Naive B cell (primary cell): Measurements from ENCODE around the gene FLT1. TPM values are rescaled to one million over a fixed set of nuclear protein-coding genes. Genes with fewer than 3 reads are reported as not detected.

Source experiments
- ATAC-seq, 2 donors: fragments of 150-1000 bp; cut with Tn5 transposase; 2 replicates each; pipeline ENCODE4 v1.10.0; 2021; ENCODE audit warnings: low read depth in 2 of 2, mild to moderate bottlenecking in 2 of 2, moderate library complexity in 2 of 2
- DNase-seq: peaks from one replicate; pipeline ENCODE4 v3.0.0; 2022
- H3K27ac Mint-ChIP-seq, 6 donors: one replicate each; pipeline ENCODE4 v1.8.0; 2020 to 2022; ENCODE audit warnings: mild to moderate bottlenecking in 6 of 6, mixed read lengths in 6 of 6, moderate library complexity in 5 of 6, inconsistent platforms in 2 of 6
- H3K27me3 Mint-ChIP-seq, 3 donors: one replicate each; pipeline ENCODE4 v1.8.0; 2021 to 2022; ENCODE audit warnings: mixed read lengths in 3 of 3, mild to moderate bottlenecking in 1 of 3
- H3K36me3 Mint-ChIP-seq, 2 donors: one replicate each; pipeline ENCODE4 v1.8.0; 2020 to 2022; ENCODE audit warnings: mixed read lengths in 2 of 2, inconsistent platforms in 1 of 2, mild to moderate bottlenecking in 1 of 2
- H3K4me1 Mint-ChIP-seq, 3 donors: one replicate each; pipeline ENCODE4 v1.8.0; 2020 to 2022; ENCODE audit warnings: mixed read lengths in 3 of 3, inconsistent platforms in 1 of 3, mild to moderate bottlenecking in 1 of 3, moderate library complexity in 1 of 3
- H3K4me3 Mint-ChIP-seq, 8 donors: one replicate each; pipeline ENCODE4 v1.8.0; 2020 to 2022; ENCODE audit warnings: mild to moderate bottlenecking in 8 of 8, mixed read lengths in 8 of 8, moderate library complexity in 8 of 8, inconsistent platforms in 2 of 8
- H3K9me3 Mint-ChIP-seq, 7 donors: one replicate each; pipeline ENCODE4 v1.8.0; 2020 to 2022; ENCODE audit warnings: mixed read lengths in 7 of 7, mild to moderate bottlenecking in 5 of 7, inconsistent platforms in 2 of 7, moderate library complexity in 1 of 7
- polyA plus RNA-seq, 6 donors: library from polyadenylated mRNA; unstranded; fragments of 300-500 nt; fragmentation: Illumina TruSeq; gene quantifications; one replicate each; pipeline ENCODE4 v1.2.3, GENCODE V29; 2021; ENCODE audit warnings: low read depth in 6 of 6

FLT1 gene
- polyA plus RNA-seq, 6 donors from 2014 or later, result 1.3 to 4.2 (median 3.7) TPM

DNA sequence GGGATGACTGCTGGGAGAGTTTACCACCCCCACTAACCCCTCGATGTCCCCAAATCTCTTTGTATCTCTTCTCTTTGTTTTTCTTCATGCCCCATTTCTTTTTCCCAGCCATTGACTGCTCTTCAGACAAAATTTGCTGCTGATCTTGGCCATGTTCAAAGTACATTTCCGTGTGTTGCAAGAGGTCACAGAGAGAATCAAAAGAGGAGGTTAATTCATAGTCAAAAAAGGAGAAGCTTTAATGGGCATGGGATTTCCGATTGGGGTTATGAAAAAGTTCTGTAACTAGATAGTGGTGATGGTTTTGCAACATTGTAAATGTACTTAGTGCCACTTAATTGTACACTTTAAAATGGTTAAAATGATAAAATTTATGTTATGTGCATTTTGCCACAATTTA is 121.1 kb downstream of the FLT1 start:
- H3K27me3 Mint-ChIP-seq, result no peaks in the 10 kb centered on the region
- no peak overlapping the region for H3K4me3 Mint-ChIP-seq

DNA sequence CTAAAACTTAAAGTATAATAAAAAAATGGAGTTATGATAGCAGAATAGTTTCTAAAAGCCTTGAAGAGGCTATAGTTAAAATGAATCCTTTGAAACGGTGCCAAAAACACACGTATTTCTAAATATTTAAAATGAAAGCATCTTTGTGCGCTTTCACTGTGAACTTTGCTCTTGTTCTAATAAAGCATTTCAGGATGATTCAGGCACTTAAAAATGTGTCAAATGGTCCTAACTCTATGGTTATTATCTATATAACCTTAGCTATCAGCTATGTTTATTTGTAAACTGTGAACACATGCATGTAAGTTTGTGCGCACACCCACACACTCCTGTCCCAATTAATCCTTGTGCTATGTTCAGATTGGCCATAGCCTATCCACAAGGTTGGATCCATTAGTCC is 124.5 kb downstream of the FLT1 start:
- no peak overlapping the region for H3K27ac Mint-ChIP-seq

More for the DNA sequence above, 121.1 kb downstream of the FLT1 start:
- H3K36me3 Mint-ChIP-seq, result peaks cover under 1 to 5% of the 10 kb centered on the region in 2 donors
- ATAC-seq (no peak), DNase-seq (no peak)
- H3K27ac Mint-ChIP-seq, result no peak overlapping the region
- H3K9me3 Mint-ChIP-seq, result no peaks in the 10 kb centered on the region
- peaks cover 0 to 5% (median 0%) of the 10 kb centered on the region in 3 donors for H3K4me1 Mint-ChIP-seq

DNA sequence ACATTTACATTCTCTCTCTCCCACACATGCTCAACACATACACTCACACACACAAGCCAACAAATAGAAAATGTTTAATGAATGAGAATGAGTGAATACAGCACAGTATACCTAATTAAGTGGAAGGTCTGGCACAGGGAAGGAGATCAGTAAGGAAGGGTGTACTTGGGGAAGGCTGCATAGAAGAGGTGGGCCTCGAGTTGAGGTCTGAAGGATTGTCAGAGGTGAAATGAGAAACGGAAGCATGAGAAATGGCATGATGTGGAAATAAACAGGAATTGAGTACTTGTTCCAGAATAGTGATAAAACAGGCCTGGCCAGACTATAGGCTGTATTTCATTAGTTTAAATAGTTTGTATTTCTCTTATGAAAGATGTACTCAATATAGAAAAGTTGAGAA is 136.2 kb downstream of the FLT1 start:
- H3K36me3 Mint-ChIP-seq, result peaks cover 0 to 4% of the 10 kb centered on the region in 2 donors
- no peak overlapping the region for H3K4me3 Mint-ChIP-seq
- H3K4me1 Mint-ChIP-seq, result peaks cover 25 to 29% (median 28%) of the 10 kb centered on the region in 3 donors
- H3K27me3 Mint-ChIP-seq, result no peaks in the 10 kb centered on the region
- peak overlapping the region in 3 of 6 donors; percentile 2 to 69 (median 64) for H3K27ac Mint-ChIP-seq
- no peak for ATAC-seq
- no peak for DNase-seq
- peaks cover 0 to 2% (median 0%) of the 10 kb centered on the region in 7 donors for H3K9me3 Mint-ChIP-seq

More for the DNA sequence above, 124.5 kb downstream of the FLT1 start:
- peaks cover 8 to 10% of the 10 kb centered on the region in 2 donors for H3K36me3 Mint-ChIP-seq
- H3K4me1 Mint-ChIP-seq, result no peaks in the 10 kb centered on the region
- no peak overlapping the region for H3K4me3 Mint-ChIP-seq
- DNase-seq (no peak), ATAC-seq (no peak)
- no peaks in the 10 kb centered on the region for H3K27me3 Mint-ChIP-seq
- H3K9me3 Mint-ChIP-seq, result peaks cover 0 to 2% (median 0%) of the 10 kb centered on the region in 7 donors

DNA sequence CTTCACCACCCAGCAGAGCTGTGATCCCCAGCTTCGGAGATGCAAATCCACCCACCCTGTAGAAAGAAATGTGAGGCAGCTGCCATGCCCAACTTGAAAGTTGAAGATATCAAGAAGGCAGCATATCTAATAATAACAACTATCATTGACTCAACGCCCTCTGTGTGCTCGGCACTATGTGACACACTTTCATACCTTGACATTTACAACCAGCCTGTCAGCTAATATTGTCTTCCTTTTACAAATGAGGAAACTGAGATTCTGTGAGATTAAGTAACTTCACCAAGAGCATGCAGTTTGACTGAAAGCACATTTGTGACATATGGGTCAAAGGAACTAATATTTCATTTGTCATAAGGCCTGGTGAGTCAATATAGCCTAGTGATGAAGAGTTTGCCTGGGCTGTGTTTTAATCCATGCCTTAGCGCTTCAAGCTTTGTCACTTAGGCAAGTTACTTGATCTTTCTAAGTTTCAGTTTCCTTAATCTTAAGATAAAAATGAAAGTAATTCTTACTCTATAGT is 137.0 kb downstream of the FLT1 start:
- Mint-ChIP-seq H3K27me3 (no peaks in the 10 kb centered on the region), H3K27ac (peak overlapping the region in 4 of 6 donors; percentile 5 to 72 (median 66)), H3K36me3 (peaks cover 0 to 4% of the 10 kb centered on the region in 2 donors), H3K9me3 (peaks cover 0 to 2% (median 0%) of the 10 kb centered on the region in 7 donors), H3K4me1 (peaks cover 28 to 36% (median 30%) of the 10 kb centered on the region in 3 donors), H3K4me3 (peak overlapping the region in 1 of 8 donors; percentile 27)
- peak in 1 of 2 donors; percentile 28 for ATAC-seq
- DNase-seq, result no peak

- peaks cover 0 to 4% of the 10 kb centered on the region in 2 donors for H3K36me3 Mint-ChIP-seq
- ATAC-seq (no peak), DNase-seq (no peak)
- H3K27me3 Mint-ChIP-seq, result no peaks in the 10 kb centered on the region
- H3K9me3 Mint-ChIP-seq, result peaks cover 0 to 2% (median 0%) of the 10 kb centered on the region in 7 donors
- peak overlapping the region in 3 of 6 donors; percentile 63 to 76 (median 68) for H3K27ac Mint-ChIP-seq
- no peak overlapping the region for H3K4me3 Mint-ChIP-seq
- peaks cover 28 to 42% (median 35%) of the 10 kb centered on the region in 3 donors for H3K4me1 Mint-ChIP-seq
Observed at GRCh38 chr13:28357247-28357825, 137.6 kb downstream of the FLT1 start.

- H3K4me1 Mint-ChIP-seq, result peaks cover 28 to 45% (median 35%) of the 10 kb centered on the region in 3 donors
- no peak overlapping the region for H3K4me3 Mint-ChIP-seq
- H3K27ac Mint-ChIP-seq, result peak overlapping the region in 3 of 6 donors; percentile 11 to 76 (median 74)
- H3K36me3 Mint-ChIP-seq, result peaks cover 0 to 4% of the 10 kb centered on the region in 2 donors
- DNase-seq (no peak), ATAC-seq (no peak)
- no peaks in the 10 kb centered on the region for H3K27me3 Mint-ChIP-seq
- peaks cover 0 to 2% (median 0%) of the 10 kb centered on the region in 7 donors for H3K9me3 Mint-ChIP-seq
Observed at GRCh38 chr13:28356561-28357021, 138.3 kb downstream of the FLT1 start.

- Mint-ChIP-seq H3K4me3 (peak overlapping the region in 2 of 8 donors; percentile 2 to 79), H3K4me1 (peaks cover 28 to 45% (median 35%) of the 10 kb centered on the region in 3 donors), H3K27me3 (no peaks in the 10 kb centered on the region), H3K9me3 (peaks cover 0 to 2% (median 0%) of the 10 kb centered on the region in 7 donors), H3K27ac (peak overlapping the region; percentile 28 to 76 (median 70)), H3K36me3 (peaks cover 0 to 4% of the 10 kb centered on the region in 2 donors)
- DNase-seq (no peak), ATAC-seq (peak; percentile 47)
Observed at GRCh38 chr13:28355822-28356371, 139.0 kb downstream of the FLT1 start.

- Mint-ChIP-seq H3K9me3 (peaks cover 0 to 2% (median 0%) of the 10 kb centered on the region in 7 donors), H3K4me3 (peak overlapping the region in 1 of 8 donors; percentile 79), H3K27me3 (no peaks in the 10 kb centered on the region), H3K36me3 (peaks cover 0 to 4% of the 10 kb centered on the region in 2 donors), H3K4me1 (peaks cover 28 to 45% (median 35%) of the 10 kb centered on the region in 3 donors), H3K27ac (peak overlapping the region; percentile 31 to 94 (median 71))
- DNase-seq, result no peak
- no peak for ATAC-seq
Observed at GRCh38 chr13:28355046-28355821, 139.7 kb downstream of the FLT1 start.

DNA sequence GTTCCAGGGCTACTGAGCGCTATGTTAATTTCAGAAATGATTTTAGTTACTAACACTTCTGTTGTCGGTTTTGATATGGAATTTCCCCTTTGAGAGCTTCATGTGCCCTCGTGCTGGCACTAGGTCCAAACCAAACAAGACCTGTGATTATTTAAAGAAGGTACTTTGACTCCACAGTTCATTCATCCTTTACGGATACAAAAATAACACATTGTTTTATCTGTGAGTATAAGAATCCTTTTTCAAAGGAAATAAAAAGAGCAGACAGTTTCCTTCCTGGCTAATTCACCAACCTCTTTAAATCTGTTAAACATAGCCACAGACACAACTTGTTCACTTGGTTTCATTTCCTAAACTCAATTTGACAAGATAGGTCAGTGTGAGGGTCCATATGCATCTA is 141.2 kb downstream of the FLT1 start:
- H3K27ac Mint-ChIP-seq, result peak overlapping the region; percentile 39 to 91 (median 76)

DNA sequence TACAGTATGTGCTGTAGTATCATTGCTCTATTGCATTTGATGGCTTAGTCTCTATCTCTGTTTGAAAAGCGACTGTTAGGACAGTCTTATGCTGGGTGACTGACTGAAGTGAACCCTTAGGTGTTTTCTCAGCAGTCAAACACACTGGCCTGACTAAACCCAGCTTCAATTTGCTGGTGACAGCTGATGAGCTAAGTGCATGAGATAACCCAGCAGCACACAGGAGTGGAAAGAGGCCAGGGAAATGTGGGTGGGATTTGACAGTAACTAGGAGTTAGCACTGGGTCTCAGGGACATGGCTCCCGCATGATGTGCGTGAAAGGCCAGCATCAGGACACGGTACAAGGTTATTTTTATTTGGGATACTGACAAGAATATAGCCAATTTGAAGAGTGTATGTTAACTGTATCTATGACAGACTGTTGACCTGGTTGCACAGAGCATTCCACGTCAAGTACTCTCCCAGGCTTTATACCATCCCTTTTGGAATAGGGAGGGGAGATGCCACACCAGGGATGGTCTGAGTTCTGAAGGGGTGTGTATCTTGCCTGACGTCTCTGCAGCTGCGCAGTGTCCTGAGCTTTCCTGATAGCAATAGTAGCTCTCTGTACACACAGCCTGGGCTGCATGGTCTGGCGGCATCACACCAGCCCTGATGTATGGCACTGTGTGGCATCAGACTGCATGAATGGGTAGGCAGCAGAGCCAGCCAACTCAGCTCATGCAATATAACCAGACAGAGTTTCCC is 144.8 kb downstream of the FLT1 start:
- H3K9me3 Mint-ChIP-seq, result peaks cover 0 to 2% (median 0%) of the 10 kb centered on the region in 7 donors
- ATAC-seq, result no peak
- no peaks in the 10 kb centered on the region for H3K36me3 Mint-ChIP-seq
- H3K4me1 Mint-ChIP-seq, result peaks cover 16 to 24% (median 22%) of the 10 kb centered on the region in 3 donors
- no peak overlapping the region for H3K4me3 Mint-ChIP-seq
- H3K27ac Mint-ChIP-seq, result no peak overlapping the region
- H3K27me3 Mint-ChIP-seq, result no peaks in the 10 kb centered on the region
- no peak for DNase-seq

More for the DNA sequence above, 141.2 kb downstream of the FLT1 start:
- DNase-seq (no peak), ATAC-seq (peak; percentile 49 to 64)
- Mint-ChIP-seq H3K4me1 (peaks cover 26 to 45% (median 35%) of the 10 kb centered on the region in 3 donors), H3K4me3 (peak overlapping the region in 4 of 8 donors; percentile 25 to 59 (median 38)), H3K36me3 (peaks cover 0 to 4% of the 10 kb centered on the region in 2 donors), H3K9me3 (peaks cover 0 to 2% (median 0%) of the 10 kb centered on the region in 7 donors), H3K27me3 (no peaks in the 10 kb centered on the region)

DNA sequence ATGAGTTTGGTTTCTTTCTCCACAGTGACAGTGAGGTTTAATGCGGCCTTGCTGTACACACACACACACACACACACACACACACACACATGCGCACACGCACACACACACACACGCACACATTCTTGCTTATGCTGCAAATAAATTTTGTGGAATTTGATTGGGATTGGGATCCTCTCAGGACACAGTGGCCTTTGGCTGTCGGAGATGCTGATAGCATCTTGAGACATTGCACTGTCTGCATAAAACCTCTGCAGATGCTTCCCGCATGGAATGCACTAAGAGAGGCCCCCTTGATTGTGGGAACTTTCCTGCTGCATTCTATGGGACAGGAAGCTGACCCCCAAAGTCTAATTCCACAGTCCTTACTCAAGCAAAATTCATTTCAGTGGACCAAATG is 145.6 kb downstream of the FLT1 start:
- peak overlapping the region in 1 of 6 donors; percentile 44 for H3K27ac Mint-ChIP-seq
- no peak overlapping the region for H3K4me3 Mint-ChIP-seq
- ATAC-seq, result no peak
- peaks cover 0 to 2% (median 0%) of the 10 kb centered on the region in 7 donors for H3K9me3 Mint-ChIP-seq
- no peak for DNase-seq
- peaks cover under 1 to 2% of the 10 kb centered on the region in 2 donors for H3K36me3 Mint-ChIP-seq
- peaks cover 14 to 23% (median 15%) of the 10 kb centered on the region in 3 donors for H3K4me1 Mint-ChIP-seq
- peaks cover 0 to 2% (median 0%) of the 10 kb centered on the region in 3 donors for H3K27me3 Mint-ChIP-seq
